Measurements from ENCODE around the gene SSRP1. TPM values are rescaled to one million over a fixed set of nuclear protein-coding genes. Genes with fewer than 3 reads are reported as not detected.

The SSRP1 gene
- total RNA-seq, 1 donor from 2014 or later = 96.6 TPM

GRCh38 chr11:57376095-57377090 is 40.7 kb upstream of the SSRP1 start:
- DNase-seq (ENCODE audit: low read depth) (no peak), FAIRE-seq (no peak)
- TF ChIP-seq, protein P1, sequence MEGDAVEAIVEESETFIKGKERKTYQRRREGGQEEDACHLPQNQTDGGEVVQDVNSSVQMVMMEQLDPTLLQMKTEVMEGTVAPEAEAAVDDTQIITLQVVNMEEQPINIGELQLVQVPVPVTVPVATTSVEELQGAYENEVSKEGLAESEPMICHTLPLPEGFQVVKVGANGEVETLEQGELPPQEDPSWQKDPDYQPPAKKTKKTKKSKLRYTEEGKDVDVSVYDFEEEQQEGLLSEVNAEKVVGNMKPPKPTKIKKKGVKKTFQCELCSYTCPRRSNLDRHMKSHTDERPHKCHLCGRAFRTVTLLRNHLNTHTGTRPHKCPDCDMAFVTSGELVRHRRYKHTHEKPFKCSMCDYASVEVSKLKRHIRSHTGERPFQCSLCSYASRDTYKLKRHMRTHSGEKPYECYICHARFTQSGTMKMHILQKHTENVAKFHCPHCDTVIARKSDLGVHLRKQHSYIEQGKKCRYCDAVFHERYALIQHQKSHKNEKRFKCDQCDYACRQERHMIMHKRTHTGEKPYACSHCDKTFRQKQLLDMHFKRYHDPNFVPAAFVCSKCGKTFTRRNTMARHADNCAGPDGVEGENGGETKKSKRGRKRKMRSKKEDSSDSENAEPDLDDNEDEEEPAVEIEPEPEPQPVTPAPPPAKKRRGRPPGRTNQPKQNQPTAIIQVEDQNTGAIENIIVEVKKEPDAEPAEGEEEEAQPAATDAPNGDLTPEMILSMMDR (IDR thresholded peaks at IDR 0.05; ENCODE audit: insufficient read depth, low read length, severe bottlenecking) = no peak
- Histone ChIP-seq H3K4me3 (ENCODE audit: low read depth, low read length) (no peak overlapping the region), H3K36me3 (ENCODE audit: control insufficient read depth, insufficient read depth, low read length) (no peaks in the 10 kb centered on the region), H3K27me3 (ENCODE audit: control insufficient read depth, insufficient read depth, low read length) (peaks cover 3% of the 10 kb centered on the region)

DNA sequence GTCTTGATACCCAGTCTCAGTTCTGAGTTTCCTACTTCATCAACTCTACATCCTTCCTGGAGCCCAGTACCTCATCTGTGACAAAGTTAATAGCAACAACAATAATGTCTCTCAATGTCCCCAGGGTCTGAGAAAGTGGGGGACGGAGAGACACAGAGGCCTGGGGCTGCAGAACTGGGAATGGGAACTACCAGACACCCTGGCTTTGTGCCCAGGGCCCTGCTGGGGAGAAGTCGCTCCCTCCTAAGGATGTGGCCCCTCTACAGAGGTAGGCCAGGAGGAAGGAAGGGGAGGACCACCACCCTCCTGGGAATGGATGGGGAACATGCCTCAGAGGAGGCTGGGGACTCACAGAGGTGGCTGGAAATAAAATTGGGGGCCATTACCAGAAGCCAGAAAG is 39.8 kb upstream of the SSRP1 start:
- Histone ChIP-seq H3K4me3 (ENCODE audit: low read depth, low read length) (no peak overlapping the region), H3K36me3 (ENCODE audit: control insufficient read depth, insufficient read depth, low read length) (no peaks in the 10 kb centered on the region), H3K27me3 (ENCODE audit: control insufficient read depth, insufficient read depth, low read length) (peaks cover 3% of the 10 kb centered on the region)
- DNase-seq (ENCODE audit: low read depth) (no peak), FAIRE-seq (no peak)
- TF ChIP-seq, protein P1 (IDR thresholded peaks at IDR 0.05; ENCODE audit: insufficient read depth, low read length, severe bottlenecking) = no peak

DNA sequence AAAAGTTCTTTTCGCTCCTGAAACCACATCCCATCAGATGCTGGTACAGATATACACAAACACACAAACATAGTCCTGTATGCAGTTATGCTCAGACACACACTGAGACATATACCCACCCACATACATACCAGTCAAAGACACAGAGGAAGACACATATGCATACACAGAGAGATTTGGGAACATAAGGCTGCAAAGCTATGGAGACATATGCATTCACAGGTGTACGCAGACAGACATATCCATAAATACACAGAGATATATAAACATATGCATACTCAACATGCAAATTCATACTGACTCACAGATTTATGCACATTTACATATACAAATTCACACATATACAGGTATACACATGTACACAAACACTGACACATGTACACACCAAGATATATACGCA is 39.3 kb upstream of the SSRP1 start:
- DNase-seq (ENCODE audit: low read depth) (no peak), FAIRE-seq (no peak)
- TF ChIP-seq, protein P1 (IDR thresholded peaks at IDR 0.05; ENCODE audit: insufficient read depth, low read length, severe bottlenecking) = no peak
- no peak overlapping the region for H3K4me3 ChIP-seq (ENCODE audit: low read depth, low read length)
- H3K27me3 ChIP-seq (ENCODE audit: control insufficient read depth, insufficient read depth, low read length) = peaks cover 3% of the 10 kb centered on the region
- H3K36me3 ChIP-seq (ENCODE audit: control insufficient read depth, insufficient read depth, low read length) = no peaks in the 10 kb centered on the region

DNA sequence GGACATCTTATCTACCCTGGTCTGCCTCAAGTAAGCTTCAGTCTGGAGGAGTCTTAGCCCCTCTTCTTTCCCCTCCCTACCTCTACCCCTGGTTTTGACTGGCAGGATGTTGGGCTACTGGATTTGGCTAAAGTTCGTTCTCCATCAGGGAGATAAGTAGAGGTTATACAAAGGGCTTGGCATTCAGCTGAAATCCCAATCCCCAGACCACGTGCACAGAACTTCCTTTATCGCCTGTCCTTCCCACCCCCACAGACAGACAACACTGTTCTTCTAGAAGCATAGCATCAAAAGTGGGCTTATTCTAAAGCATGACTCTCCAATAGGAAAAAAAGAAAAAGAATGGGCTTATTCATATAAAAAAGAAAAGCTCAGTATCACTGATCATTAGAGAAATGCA is 37.5 kb upstream of the SSRP1 start:
- TF ChIP-seq, protein P1 (IDR thresholded peaks at IDR 0.05; ENCODE audit: insufficient read depth, low read length, severe bottlenecking) = no peak
- no peak for DNase-seq (ENCODE audit: low read depth)
- Histone ChIP-seq H3K27me3 (ENCODE audit: control insufficient read depth, insufficient read depth, low read length) (peaks cover 3% of the 10 kb centered on the region), H3K36me3 (ENCODE audit: control insufficient read depth, insufficient read depth, low read length) (no peaks in the 10 kb centered on the region), H3K4me3 (ENCODE audit: low read depth, low read length) (no peak overlapping the region)
- no peak for FAIRE-seq

DNA sequence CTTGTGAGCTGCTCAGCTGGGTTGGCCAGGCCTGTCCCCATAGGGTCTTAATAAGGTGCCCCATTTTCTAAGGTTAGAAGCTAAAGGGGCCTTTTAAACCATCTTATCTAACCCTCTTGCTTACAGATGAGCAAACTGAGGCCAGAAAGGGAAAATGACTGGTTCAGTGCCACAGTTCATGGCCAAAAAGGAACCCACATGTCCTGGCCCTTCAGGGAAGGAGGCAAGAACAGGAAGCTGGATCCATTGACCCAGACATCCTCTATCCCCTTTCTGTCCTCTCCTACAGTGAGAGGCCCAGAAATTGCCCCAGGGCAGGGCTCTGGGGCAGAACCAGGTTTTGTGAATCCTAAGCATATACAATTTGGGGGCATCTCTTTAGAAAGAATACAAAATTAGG is 35.2 kb upstream of the SSRP1 start:
- Histone ChIP-seq H3K4me3 (ENCODE audit: low read depth, low read length) (no peak overlapping the region), H3K36me3 (ENCODE audit: control insufficient read depth, insufficient read depth, low read length) (no peaks in the 10 kb centered on the region), H3K27me3 (ENCODE audit: control insufficient read depth, insufficient read depth, low read length) (no peaks in the 10 kb centered on the region)
- FAIRE-seq (no peak), DNase-seq (ENCODE audit: low read depth) (no peak)
- TF ChIP-seq, protein P1 (IDR thresholded peaks at IDR 0.05; ENCODE audit: insufficient read depth, low read length, severe bottlenecking) = no peak
